Activated naive CD8-positive, alpha-beta T cell treated with anti-CD3 and anti-CD28 coated beads, Interleukin-2, amount 10 ng/mL, durations not matched to agents 7 days and 5 days (primary cell): Measurements from ENCODE around the gene FGF12. TPM values are rescaled to one million over a fixed set of nuclear protein-coding genes. Genes with fewer than 3 reads are reported as not detected.

Experiments
- ATAC-seq: fragments of 150-1000 bp; cut with Tn5 transposase; one replicate; pipeline ENCODE4 v1.10.0; 2021; ENCODE audit warnings: low read depth, moderate library complexity
- POLR2A ChIA-PET: fragments of 350-600 bp; sonication (Branson Sonifier 250); formaldehyde crosslinking; loops from one replicate; lab custom pipeline; 2021; ENCODE audit warnings: antibody characterized with exemption; lab: Charles Lee
- DNase-seq: peaks from one replicate; pipeline ENCODE4 v3.0.0; 2021
- H3K27ac Mint-ChIP-seq: one replicate; pipeline ENCODE4 v1.8.0; 2022; ENCODE audit warnings: mild to moderate bottlenecking, mixed read lengths
- H3K27me3 Mint-ChIP-seq: one replicate; pipeline ENCODE4 v1.8.0; 2022; ENCODE audit warnings: mild to moderate bottlenecking, moderate library complexity, mixed read lengths
- H3K36me3 Mint-ChIP-seq: one replicate; pipeline ENCODE4 v1.8.0; 2021; ENCODE audit warnings: mild to moderate bottlenecking, mixed read lengths
- H3K4me1 Mint-ChIP-seq: one replicate; pipeline ENCODE4 v1.8.0; 2021; ENCODE audit warnings: mixed read lengths
- H3K4me3 Mint-ChIP-seq: one replicate; pipeline ENCODE4 v1.8.0; 2022; ENCODE audit warnings: mild to moderate bottlenecking, moderate library complexity, mixed read lengths
- H3K9me3 Mint-ChIP-seq: one replicate; pipeline ENCODE4 v1.8.0; 2021; ENCODE audit warnings: mixed read lengths
- total RNA-seq, 2 experiments: library from RNA; stranded (reverse); gene quantifications; one replicate each; pipeline ENCODE4 v1.2.3, GENCODE V29; 2021

FGF12 gene
- total RNA-seq, 2 experiments from 2014 or later: not detected

DNA sequence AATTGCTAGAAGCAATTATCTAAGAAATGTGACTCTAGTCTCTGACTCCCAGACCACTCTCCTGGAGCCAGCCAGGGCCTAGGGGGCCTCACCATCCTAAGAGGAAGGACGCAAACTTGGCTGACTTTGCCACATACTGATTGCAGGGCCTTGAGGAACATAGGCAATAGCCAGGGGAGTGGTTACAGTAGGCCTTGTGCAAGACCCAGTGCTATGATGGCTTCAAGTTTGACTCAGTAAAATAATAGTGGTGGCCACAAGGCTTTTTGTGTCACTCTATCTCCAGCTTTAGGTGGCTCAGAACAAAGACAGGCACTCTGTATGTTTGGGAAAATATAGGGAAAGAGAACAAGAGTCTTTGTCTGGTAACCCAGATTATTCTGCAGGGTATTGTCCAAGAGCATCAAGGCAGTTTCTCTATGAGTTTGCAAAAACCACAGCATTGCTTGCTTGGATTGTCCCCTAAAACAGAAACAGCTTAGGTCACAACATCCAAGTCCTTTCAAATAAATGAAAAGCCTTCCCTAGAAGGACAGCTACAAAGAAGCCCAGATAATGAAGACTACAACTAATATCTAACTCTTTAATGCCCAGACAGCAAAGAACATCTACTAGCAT lies 634.8 kb downstream of the FGF12 start:
- no peaks in the 10 kb centered on the region for H3K36me3 Mint-ChIP-seq
- no peak overlapping the region for H3K27ac Mint-ChIP-seq
- no peak for ATAC-seq
- H3K4me1 Mint-ChIP-seq: no peaks in the 10 kb centered on the region
- H3K9me3 Mint-ChIP-seq: peaks cover 3% of the 10 kb centered on the region
- POLR2A ChIA-PET: no interaction called here
- DNase-seq: no peak
- no peaks in the 10 kb centered on the region for H3K27me3 Mint-ChIP-seq
- H3K4me3 Mint-ChIP-seq: no peak overlapping the region

DNA sequence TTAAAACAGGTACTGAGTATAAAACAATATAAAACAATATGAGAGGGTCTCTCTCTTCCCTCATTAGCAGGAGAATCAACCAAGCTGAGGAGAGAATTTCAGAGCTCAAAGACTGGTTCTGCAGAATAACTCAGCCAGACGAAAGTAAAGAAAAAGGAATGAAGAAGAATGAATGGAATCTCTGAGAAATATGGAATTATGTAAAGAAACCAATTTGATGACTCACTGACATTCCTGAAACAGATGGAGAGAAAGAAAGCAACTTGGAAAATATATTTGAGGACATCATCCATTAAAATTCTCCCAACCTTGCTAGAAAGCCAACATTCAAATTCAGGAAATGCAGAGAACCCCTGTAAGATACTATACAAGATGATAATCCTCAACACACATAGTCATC lies 635.5 kb downstream of the FGF12 start:
- no peak for ATAC-seq
- no peak for DNase-seq
- POLR2A ChIA-PET: no interaction called here
- H3K36me3 Mint-ChIP-seq: no peaks in the 10 kb centered on the region
- no peaks in the 10 kb centered on the region for H3K27me3 Mint-ChIP-seq
- peaks cover 3% of the 10 kb centered on the region for H3K9me3 Mint-ChIP-seq
- H3K27ac Mint-ChIP-seq: no peak overlapping the region
- H3K4me1 Mint-ChIP-seq: no peaks in the 10 kb centered on the region
- H3K4me3 Mint-ChIP-seq: no peak overlapping the region

DNA sequence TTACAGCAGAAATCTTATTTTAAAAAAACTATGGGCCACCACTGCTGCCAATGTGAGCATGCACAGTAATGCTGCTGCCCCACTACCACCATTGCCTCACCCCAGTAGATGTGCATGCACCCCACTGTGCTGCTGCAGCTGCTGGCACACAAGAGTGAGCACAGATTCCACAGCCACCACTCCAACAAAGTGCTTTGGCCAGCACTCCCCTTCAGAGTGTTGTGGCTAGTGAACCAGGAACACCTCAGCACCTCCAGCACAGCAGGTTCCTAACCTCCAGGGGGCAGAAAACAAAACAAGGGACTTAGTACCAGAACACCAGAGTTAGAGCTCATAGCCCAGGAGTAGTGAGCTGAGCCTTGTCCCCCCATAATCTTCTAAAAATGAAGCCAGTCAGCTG lies 636.8 kb downstream of the FGF12 start:
- POLR2A ChIA-PET: no interaction called here

More for the DNA sequence above, 636.8 kb downstream of the FGF12 start:
- Mint-ChIP-seq H3K4me3 (no peak overlapping the region), H3K27me3 (no peaks in the 10 kb centered on the region), H3K4me1 (no peaks in the 10 kb centered on the region), H3K27ac (no peak overlapping the region), H3K9me3 (peaks cover 3% of the 10 kb centered on the region), H3K36me3 (no peaks in the 10 kb centered on the region)
- no peak for DNase-seq
- no peak for ATAC-seq

Other genes with a start within 250 kb of the FGF12 start
- 1 to 10 TPM; 4.3 to 5.3 TPM for gene MB21D2, start 190.3 kb upstream of the FGF12 start, total RNA-seq